HEK293 (cell line): Measurements from ENCODE around the gene ALDH9A1.

Experiments
- HOXC10 ChIP-seq: sonication (generic); formaldehyde crosslinking; IDR thresholded peaks from 2 replicates; pipeline ENCODE4 v1.8.1; 2023; ENCODE audit warnings: mild to moderate bottlenecking, missing genetic modification reagents
- KLF1 ChIP-seq: fragments of 450-650 bp; formaldehyde crosslinking; IDR thresholded peaks from 2 replicates; pipeline ENCODE4 v1.5.1; 2016; ENCODE audit warnings: missing biosample characterization, missing genetic modification characterization
- OSR2 ChIP-seq: fragments of 450-650 bp; formaldehyde crosslinking; IDR thresholded peaks from 2 replicates; pipeline ENCODE4 v1.5.1; 2016; ENCODE audit warnings: missing biosample characterization, missing genetic modification characterization
- SP3 ChIP-seq: fragments of 450-650 bp; formaldehyde crosslinking; IDR thresholded peaks from 2 replicates; pipeline ENCODE4 v1.5.1; 2016; ENCODE audit warnings: missing biosample characterization, missing genetic modification characterization
- ZBTB1 ChIP-seq: fragments of 450-650 bp; formaldehyde crosslinking; IDR thresholded peaks from 2 replicates; pipeline ENCODE4 v1.5.1; 2016; ENCODE audit warnings: missing biosample characterization, missing genetic modification characterization
- ZBTB17 ChIP-seq: fragments of 450-650 bp; formaldehyde crosslinking; IDR thresholded peaks from 2 replicates; pipeline ENCODE4 v1.5.1; 2016; ENCODE audit warnings: missing biosample characterization, missing genetic modification characterization
- ZBTB20 ChIP-seq: fragments of 450-650 bp; formaldehyde crosslinking; IDR thresholded peaks from 2 replicates; pipeline ENCODE4 v1.5.1; 2016; ENCODE audit warnings: missing biosample characterization, missing genetic modification characterization
- ZBTB21 ChIP-seq: fragments of 450-650 bp; formaldehyde crosslinking; IDR thresholded peaks from 2 replicates; pipeline ENCODE4 v1.5.1; 2017; ENCODE audit warnings: missing biosample characterization, missing genetic modification characterization
- ZFP41 ChIP-seq: fragments of 450-650 bp; formaldehyde crosslinking; IDR thresholded peaks from 2 replicates; pipeline ENCODE4 v1.5.1; 2016; ENCODE audit warnings: missing biosample characterization, missing genetic modification characterization, borderline replicate concordance
- ZNF174 ChIP-seq: fragments of 450-650 bp; formaldehyde crosslinking; IDR thresholded peaks from 2 replicates; pipeline ENCODE4 v1.5.0; 2017; ENCODE audit warnings: missing biosample characterization, mild to moderate bottlenecking, missing genetic modification characterization
- ZNF433 ChIP-seq: fragments of 450-650 bp; formaldehyde crosslinking; IDR thresholded peaks from 2 replicates; pipeline ENCODE4 v1.5.1; 2016; ENCODE audit warnings: missing biosample characterization, missing genetic modification characterization, low read depth
- ZNF48 ChIP-seq: fragments of 450-650 bp; formaldehyde crosslinking; IDR thresholded peaks from 2 replicates; pipeline ENCODE4 v1.5.1; 2016; ENCODE audit warnings: missing biosample characterization, missing genetic modification characterization
- ZNF514 ChIP-seq: fragments of 450-650 bp; formaldehyde crosslinking; IDR thresholded peaks from 2 replicates; pipeline ENCODE4 v1.5.1; 2016; ENCODE audit warnings: missing biosample characterization, missing genetic modification characterization
- ZNF548 ChIP-seq: fragments of 450-650 bp; formaldehyde crosslinking; IDR thresholded peaks from 2 replicates; pipeline ENCODE4 v1.5.1; 2016; ENCODE audit warnings: missing biosample characterization, missing genetic modification characterization
- ZNF560 ChIP-seq: fragments of 450-650 bp; formaldehyde crosslinking; IDR thresholded peaks from 2 replicates; pipeline ENCODE4 v1.5.1; 2017; ENCODE audit warnings: missing biosample characterization, missing genetic modification characterization, borderline replicate concordance
- ZNF596 ChIP-seq: fragments of 450-650 bp; IDR thresholded peaks from 2 replicates; pipeline ENCODE4 v1.5.0; 2018; ENCODE audit warnings: missing biosample characterization, mild to moderate bottlenecking, missing genetic modification characterization, moderate library complexity
- ZNF670 ChIP-seq: fragments of 450-650 bp; formaldehyde crosslinking; IDR thresholded peaks from 2 replicates; pipeline ENCODE4 v1.5.1; 2016; ENCODE audit warnings: missing biosample characterization, missing genetic modification characterization, low read depth
- ZNF768 ChIP-seq: fragments of 450-650 bp; formaldehyde crosslinking; IDR thresholded peaks from 2 replicates; pipeline ENCODE4 v1.5.1; 2018; ENCODE audit warnings: missing biosample characterization, mild to moderate bottlenecking, missing genetic modification characterization
- ZNF785 ChIP-seq: fragments of 450-650 bp; formaldehyde crosslinking; IDR thresholded peaks from 2 replicates; pipeline ENCODE4 v1.5.1; 2016; ENCODE audit warnings: missing biosample characterization, missing genetic modification characterization
- ZNF843 ChIP-seq: fragments of 450-650 bp; formaldehyde crosslinking; IDR thresholded peaks from 2 replicates; pipeline ENCODE4 v1.5.1; 2016; ENCODE audit warnings: missing biosample characterization, missing genetic modification characterization
- ZSCAN23 ChIP-seq: fragments of 450-650 bp; formaldehyde crosslinking; IDR thresholded peaks from 2 replicates; pipeline ENCODE4 v1.5.1; 2016; ENCODE audit warnings: missing biosample characterization, missing genetic modification characterization
- TF ChIP-seq, protein P1 (sequence below): fragments of 450-650 bp; formaldehyde crosslinking; IDR thresholded peaks from 2 replicates; pipeline ENCODE4 v1.5.1; 2016; ENCODE audit warnings: missing biosample characterization, missing genetic modification characterization
- TF ChIP-seq, protein P2 (sequence below): fragments of 450-650 bp; formaldehyde crosslinking; IDR thresholded peaks from 2 replicates; pipeline ENCODE4 v1.5.1; 2016; ENCODE audit warnings: missing biosample characterization, missing genetic modification characterization
- TF ChIP-seq, protein P3 (sequence below): fragments of 450-650 bp; formaldehyde crosslinking; IDR thresholded peaks from 2 replicates; pipeline ENCODE4 v1.5.1; 2016; ENCODE audit warnings: missing biosample characterization, missing genetic modification characterization
- TF ChIP-seq, protein P4 (sequence below): fragments of 450-650 bp; formaldehyde crosslinking; IDR thresholded peaks from 2 replicates; pipeline ENCODE4 v1.5.0; 2017; ENCODE audit warnings: missing biosample characterization, missing genetic modification characterization, borderline replicate concordance

Gene ALDH9A1

DNA sequence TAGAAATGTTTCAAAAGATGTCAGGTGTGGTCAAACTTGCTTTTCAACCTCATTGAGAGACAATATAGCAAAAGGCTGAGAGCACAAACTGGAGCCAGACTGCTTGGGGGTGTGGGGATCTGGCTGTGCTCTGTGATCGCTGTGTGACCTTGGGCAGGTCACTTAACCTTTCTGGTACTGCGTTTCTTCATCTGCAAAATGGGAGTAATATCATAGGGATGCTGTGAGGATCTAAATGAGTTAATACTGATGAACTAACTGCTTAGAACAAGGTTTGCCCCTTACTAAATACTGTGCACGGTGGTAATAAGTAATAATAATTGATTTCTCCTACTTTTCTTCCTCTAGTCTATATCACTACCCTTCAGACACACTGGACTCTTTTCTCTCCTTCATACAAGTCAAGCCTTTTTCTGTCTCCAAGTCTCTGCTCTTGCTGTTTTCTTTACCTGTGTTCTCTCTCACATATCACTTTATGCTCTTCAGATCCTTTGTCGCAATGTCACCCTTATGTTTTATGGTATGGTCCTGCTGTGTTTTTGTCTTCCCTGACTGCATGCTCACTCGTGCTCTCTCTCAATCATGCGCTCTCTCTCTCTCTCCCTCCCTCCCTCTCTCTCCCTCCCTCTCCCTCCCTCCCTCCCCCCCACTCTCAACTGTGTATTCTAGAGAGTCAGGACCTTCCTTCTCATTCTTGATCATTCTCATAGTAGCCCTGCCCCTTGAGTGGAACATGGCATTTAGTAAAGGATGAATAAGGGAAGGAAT is 64.0 kb downstream of the ALDH9A1 start (continued):
- TF ChIP-seq ZFP41 (tag by site-specific recombination), result no peak
- TF ChIP-seq SP3, result no peak
- no peak for TF ChIP-seq ZBTB21 (tag by site-specific recombination)
- no peak for TF ChIP-seq ZNF433 (tag by site-specific recombination)
- no peak for TF ChIP-seq ZNF843 (tag by site-specific recombination)
- TF ChIP-seq ZBTB20 (tag by site-specific recombination), result no peak
- no peak for TF ChIP-seq HOXC10 (CRISPR knock-in tag)
- TF ChIP-seq ZSCAN23, result 0 out of 2 replicates have a peak, but pooled peaks have one; percentile 39
- TF ChIP-seq ZNF174 (tag by site-specific recombination), result no peak
- TF ChIP-seq ZNF785 (tag by site-specific recombination), result no peak
- TF ChIP-seq, protein P1, sequence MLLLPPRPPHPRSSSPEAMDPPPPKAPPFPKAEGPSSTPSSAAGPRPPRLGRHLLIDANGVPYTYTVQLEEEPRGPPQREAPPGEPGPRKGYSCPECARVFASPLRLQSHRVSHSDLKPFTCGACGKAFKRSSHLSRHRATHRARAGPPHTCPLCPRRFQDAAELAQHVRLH (tag by site-specific recombination), result no peak
- TF ChIP-seq ZNF48 (tag by site-specific recombination), result no peak
- no peak for TF ChIP-seq ZNF548 (tag by site-specific recombination)
- TF ChIP-seq ZNF560 (tag by site-specific recombination), result no peak
- TF ChIP-seq ZNF514 (tag by site-specific recombination), result no peak
- TF ChIP-seq KLF1, result no peak
- no peak for TF ChIP-seq OSR2 (tag by site-specific recombination)
- TF ChIP-seq ZNF596 (tag by site-specific recombination), result 0 out of 2 replicates have a peak, but pooled peaks have one; percentile 44
- TF ChIP-seq, protein P2, sequence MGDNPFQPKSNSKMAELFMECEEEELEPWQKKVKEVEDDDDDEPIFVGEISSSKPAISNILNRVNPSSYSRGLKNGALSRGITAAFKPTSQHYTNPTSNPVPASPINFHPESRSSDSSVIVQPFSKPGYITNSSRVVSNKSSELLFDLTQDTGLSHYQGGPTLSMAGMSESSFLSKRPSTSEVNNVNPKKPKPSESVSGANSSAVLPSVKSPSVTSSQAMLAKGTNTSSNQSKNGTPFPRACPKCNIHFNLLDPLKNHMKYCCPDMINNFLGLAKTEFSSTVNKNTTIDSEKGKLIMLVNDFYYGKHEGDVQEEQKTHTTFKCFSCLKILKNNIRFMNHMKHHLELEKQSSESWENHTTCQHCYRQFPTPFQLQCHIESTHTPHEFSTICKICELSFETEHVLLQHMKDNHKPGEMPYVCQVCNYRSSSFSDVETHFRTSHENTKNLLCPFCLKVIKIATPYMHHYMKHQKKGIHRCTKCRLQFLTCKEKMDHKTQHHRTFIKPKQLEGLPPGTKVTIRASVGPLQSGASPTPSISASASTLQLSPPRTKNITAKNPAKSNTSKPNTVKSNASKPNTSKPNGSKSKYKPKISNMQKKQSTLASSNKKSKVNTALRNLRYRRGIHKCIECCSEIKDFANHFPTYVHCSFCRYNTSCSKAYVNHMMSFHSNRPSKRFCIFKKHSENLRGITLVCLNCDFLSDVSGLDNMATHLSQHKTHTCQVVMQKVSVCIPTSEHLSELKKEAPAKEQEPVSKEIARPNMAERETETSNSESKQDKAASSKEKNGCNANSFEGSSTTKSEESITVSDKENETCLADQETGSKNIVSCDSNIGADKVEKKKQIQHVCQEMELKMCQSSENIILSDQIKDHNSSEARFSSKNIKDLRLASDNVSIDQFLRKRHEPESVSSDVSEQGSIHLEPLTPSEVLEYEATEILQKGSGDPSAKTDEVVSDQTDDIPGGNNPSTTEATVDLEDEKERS (tag by site-specific recombination), result no peak
- no peak for TF ChIP-seq ZBTB1
- TF ChIP-seq, protein P3, sequence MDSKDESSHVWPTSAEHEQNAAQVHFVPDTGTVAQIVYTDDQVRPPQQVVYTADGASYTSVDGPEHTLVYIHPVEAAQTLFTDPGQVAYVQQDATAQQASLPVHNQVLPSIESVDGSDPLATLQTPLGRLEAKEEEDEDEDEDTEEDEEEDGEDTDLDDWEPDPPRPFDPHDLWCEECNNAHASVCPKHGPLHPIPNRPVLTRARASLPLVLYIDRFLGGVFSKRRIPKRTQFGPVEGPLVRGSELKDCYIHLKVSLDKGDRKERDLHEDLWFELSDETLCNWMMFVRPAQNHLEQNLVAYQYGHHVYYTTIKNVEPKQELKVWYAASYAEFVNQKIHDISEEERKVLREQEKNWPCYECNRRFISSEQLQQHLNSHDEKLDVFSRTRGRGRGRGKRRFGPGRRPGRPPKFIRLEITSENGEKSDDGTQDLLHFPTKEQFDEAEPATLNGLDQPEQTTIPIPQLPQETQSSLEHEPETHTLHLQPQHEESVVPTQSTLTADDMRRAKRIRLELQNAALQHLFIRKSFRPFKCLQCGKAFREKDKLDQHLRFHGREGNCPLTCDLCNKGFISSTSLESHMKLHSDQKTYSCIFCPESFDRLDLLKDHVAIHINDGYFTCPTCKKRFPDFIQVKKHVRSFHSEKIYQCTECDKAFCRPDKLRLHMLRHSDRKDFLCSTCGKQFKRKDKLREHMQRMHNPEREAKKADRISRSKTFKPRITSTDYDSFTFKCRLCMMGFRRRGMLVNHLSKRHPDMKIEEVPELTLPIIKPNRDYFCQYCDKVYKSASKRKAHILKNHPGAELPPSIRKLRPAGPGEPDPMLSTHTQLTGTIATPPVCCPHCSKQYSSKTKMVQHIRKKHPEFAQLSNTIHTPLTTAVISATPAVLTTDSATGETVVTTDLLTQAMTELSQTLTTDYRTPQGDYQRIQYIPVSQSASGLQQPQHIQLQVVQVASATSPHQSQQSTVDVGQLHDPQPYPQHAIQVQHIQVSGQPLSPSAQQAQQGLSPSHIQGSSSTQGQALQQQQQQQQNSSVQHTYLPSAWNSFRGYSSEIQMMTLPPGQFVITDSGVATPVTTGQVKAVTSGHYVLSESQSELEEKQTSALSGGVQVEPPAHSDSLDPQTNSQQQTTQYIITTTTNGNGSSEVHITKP (tag by site-specific recombination), result 0 out of 2 replicates have a peak, but pooled peaks have one; percentile 27
- TF ChIP-seq, protein P4, sequence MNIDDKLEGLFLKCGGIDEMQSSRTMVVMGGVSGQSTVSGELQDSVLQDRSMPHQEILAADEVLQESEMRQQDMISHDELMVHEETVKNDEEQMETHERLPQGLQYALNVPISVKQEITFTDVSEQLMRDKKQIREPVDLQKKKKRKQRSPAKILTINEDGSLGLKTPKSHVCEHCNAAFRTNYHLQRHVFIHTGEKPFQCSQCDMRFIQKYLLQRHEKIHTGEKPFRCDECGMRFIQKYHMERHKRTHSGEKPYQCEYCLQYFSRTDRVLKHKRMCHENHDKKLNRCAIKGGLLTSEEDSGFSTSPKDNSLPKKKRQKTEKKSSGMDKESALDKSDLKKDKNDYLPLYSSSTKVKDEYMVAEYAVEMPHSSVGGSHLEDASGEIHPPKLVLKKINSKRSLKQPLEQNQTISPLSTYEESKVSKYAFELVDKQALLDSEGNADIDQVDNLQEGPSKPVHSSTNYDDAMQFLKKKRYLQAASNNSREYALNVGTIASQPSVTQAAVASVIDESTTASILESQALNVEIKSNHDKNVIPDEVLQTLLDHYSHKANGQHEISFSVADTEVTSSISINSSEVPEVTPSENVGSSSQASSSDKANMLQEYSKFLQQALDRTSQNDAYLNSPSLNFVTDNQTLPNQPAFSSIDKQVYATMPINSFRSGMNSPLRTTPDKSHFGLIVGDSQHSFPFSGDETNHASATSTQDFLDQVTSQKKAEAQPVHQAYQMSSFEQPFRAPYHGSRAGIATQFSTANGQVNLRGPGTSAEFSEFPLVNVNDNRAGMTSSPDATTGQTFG (tag by site-specific recombination), result no peak
- no peak for TF ChIP-seq ZNF670 (tag by site-specific recombination)
- peak; percentile 91 for TF ChIP-seq ZNF768
- TF ChIP-seq ZBTB17 (tag by site-specific recombination), result no peak
